ENCODE data around the gene FBLN5.

Gene FBLN5

GRCh38 chr14:91891721-91892220 is 55.7 kb downstream of the FBLN5 start:
- POLR2A ChIA-PET, result no interaction called here
- no peak overlapping the region for H3K4me3 ChIP-seq (ENCODE audit: low read depth, low read length)
- TF ChIP-seq CTCF (IDR thresholded peaks at IDR 0.05; ENCODE audit: insufficient read depth, low read length, missing control alignments), result no peak
- no peak for DNase-seq (ENCODE audit: low read depth, low spot score)
- CTCF ChIA-PET, result interaction anchor here (1.6 kb wide), 1 partner anchor 19 kb away, joined by 4 read pairs; no protein-coding TSS in a partner anchor

GRCh38 chr14:91891101-91891500 is 56.4 kb downstream of the FBLN5 start:
- no peak overlapping the region for H3K4me3 ChIP-seq (ENCODE audit: low read depth, low read length)
- ChIA-PET POLR2A (no interaction called here), CTCF (no interaction called here)
- DNase-seq (ENCODE audit: low read depth, low spot score), result no peak
- no peak for TF ChIP-seq CTCF (IDR thresholded peaks at IDR 0.05; ENCODE audit: insufficient read depth, low read length, missing control alignments)

- no peak for DNase-seq (ENCODE audit: low read depth, low spot score)
- CTCF ChIA-PET, result no interaction called here
These were observed 57.2 kb downstream of the FBLN5 start for GRCh38 chr14:91890291-91890749.

GRCh38 chr14:91889477-91890211 is 57.9 kb downstream of the FBLN5 start:
- ChIA-PET CTCF (no interaction called here), POLR2A (no interaction called here)
- TF ChIP-seq CTCF (IDR thresholded peaks at IDR 0.05; ENCODE audit: insufficient read depth, low read length, missing control alignments), result no peak
- no peak for DNase-seq (ENCODE audit: low read depth, low spot score)
- no peak overlapping the region for H3K4me3 ChIP-seq (ENCODE audit: low read depth, low read length)

More at GRCh38 chr14:91890291-91890749, 57.2 kb downstream of the FBLN5 start:
- TF ChIP-seq CTCF (IDR thresholded peaks at IDR 0.05; ENCODE audit: insufficient read depth, low read length, missing control alignments), result no peak
- H3K4me3 ChIP-seq (ENCODE audit: low read depth, low read length), result no peak overlapping the region
- POLR2A ChIA-PET, result no interaction called here

- no peak overlapping the region for H3K4me3 ChIP-seq (ENCODE audit: low read depth, low read length)
- CTCF ChIA-PET, result no interaction called here
- no peak for TF ChIP-seq CTCF (IDR thresholded peaks at IDR 0.05; ENCODE audit: insufficient read depth, low read length, missing control alignments)
- POLR2A ChIA-PET, result no interaction called here
- DNase-seq (ENCODE audit: low read depth, low spot score), result no peak
These were observed 58.6 kb downstream of the FBLN5 start for GRCh38 chr14:91888641-91889476.

GRCh38 chr14:91886961-91887360 is 60.5 kb downstream of the FBLN5 start:
- ChIA-PET CTCF (no interaction called here), POLR2A (no interaction called here)
- no peak for DNase-seq (ENCODE audit: low read depth, low spot score)
- no peak overlapping the region for H3K4me3 ChIP-seq (ENCODE audit: low read depth, low read length)
- no peak for TF ChIP-seq CTCF (IDR thresholded peaks at IDR 0.05; ENCODE audit: insufficient read depth, low read length, missing control alignments)

All from AG04449 (cell line).